OCI-LY7 (cell line): ENCODE results near the gene LRRC31. TPM values are rescaled to one million over a fixed set of nuclear protein-coding genes. Genes with fewer than 3 reads are reported as not detected.

Source experiments
- BruUV-seq: library from RNA; stranded (reverse); fragments of 400-500 nt; replicated peaks from 2 replicates; lab custom pipeline; 2021; lab: Mats Ljungman, UMichigan
- CTCF ChIA-PET: fragments of 300-600 bp; sonication (Branson Sonifier 250); formaldehyde crosslinking; loops from one replicate; lab custom pipeline; 2022; ENCODE audit warnings: antibody characterized with exemption; ENCODE audit not compliant: unreplicated experiment; lab: Charles Lee
- POLR2A ChIA-PET: fragments of 300-600 bp; sonication (Branson Sonifier 250); formaldehyde crosslinking; loops from one replicate; lab custom pipeline; 2022; ENCODE audit warnings: antibody characterized with exemption; lab: Charles Lee
- DNase-seq: peaks from one replicate; pipeline ENCODE4 v3.0.0-alpha.2; 2015; ENCODE audit warnings: low spot score
- H2AFZ ChIP-seq: fragments of 200-600 bp; sonication (generic), shearing (Covaris generic); 2 replicates; pipeline ENCODE4 v1.6.1; 2014; ENCODE audit warnings: mild to moderate bottlenecking, antibody characterized with exemption, low read length, moderate library complexity
- H3K27ac ChIP-seq: fragments of 200-600 bp; sonication (generic); 2 replicates; pipeline ENCODE4 v1.5.1; 2014; ENCODE audit warnings: mixed run types, low read depth, mild to moderate bottlenecking, moderate library complexity, low read length, inconsistent platforms; ENCODE audit not compliant: poor library complexity, severe bottlenecking
- H3K36me3 ChIP-seq: fragments of 200-600 bp; sonication (generic); 2 replicates; pipeline ENCODE4 v1.6.1; 2014; ENCODE audit warnings: mild to moderate bottlenecking, antibody characterized with exemption, low read length, moderate library complexity, mixed read lengths; ENCODE audit not compliant: insufficient read depth
- H3K4me1 ChIP-seq: fragments of 200-600 bp; sonication (generic); 2 replicates; pipeline ENCODE4 v1.5.1; 2014; ENCODE audit warnings: mild to moderate bottlenecking, low read length; ENCODE audit not compliant: insufficient read depth, poor library complexity, severe bottlenecking
- H3K4me2 ChIP-seq: fragments of 200-600 bp; sonication (generic); 2 replicates; pipeline ENCODE4 v1.6.1; 2014; ENCODE audit warnings: mild to moderate bottlenecking, low read length
- H3K4me3 ChIP-seq: fragments of 200-600 bp; sonication (generic); 2 replicates; pipeline ENCODE4 v1.5.1; 2014; ENCODE audit warnings: mild to moderate bottlenecking, low read depth, low read length; ENCODE audit not compliant: poor library complexity, severe bottlenecking
- H3K79me2 ChIP-seq: fragments of 200-600 bp; sonication (generic); 2 replicates; pipeline ENCODE4 v1.6.1; 2016; ENCODE audit warnings: low read depth, mild to moderate bottlenecking, low read length, moderate library complexity, mixed read lengths; ENCODE audit not compliant: insufficient read depth
- H3K9me2 ChIP-seq: fragments of 200-600 bp; sonication (generic); 2 replicates; pipeline ENCODE4 v1.6.1; 2016; ENCODE audit warnings: mild to moderate bottlenecking, low read length, mixed read lengths; ENCODE audit not compliant: insufficient read depth
- H3K9me3 ChIP-seq: fragments of 200-600 bp; sonication (generic); 2 replicates; pipeline ENCODE4 v1.6.1; 2014; ENCODE audit warnings: mild to moderate bottlenecking, mixed run types, low read length, mixed read lengths
- H4K20me1 ChIP-seq: fragments of 200-600 bp; sonication (generic); 2 replicates; pipeline ENCODE4 v1.6.1; 2014; ENCODE audit warnings: mild to moderate bottlenecking, antibody characterized with exemption, low read length, moderate library complexity, mixed read lengths; ENCODE audit not compliant: insufficient read depth
- EZH2phosphoT487 ChIP-seq: fragments of 200-600 bp; sonication (generic); IDR thresholded peaks from 2 replicates; pipeline ENCODE4 v1.6.1; 2018; ENCODE audit warnings: low read depth, borderline replicate concordance, mild to moderate bottlenecking, mixed run types, antibody characterized with exemption, low read length, moderate library complexity, mixed read lengths
- intact Hi-C: fragments of 100-400 bp; cut with micrococcal nuclease; formaldehyde crosslinking; loops from one replicate; pipeline ENCODE4 v1.10.0; 2022; ENCODE audit not compliant: unreplicated experiment
- total RNA-seq, 2 experiments: library from RNA; depleted of rRNA in 1 of 2; stranded (reverse); fragments of >200 nt in 1 of 2; shearing (Covaris generic) in 1 of 2; gene quantifications; 2 replicates each; pipeline ENCODE4 v1.2.3, GENCODE V29; 2014 to 2022
- TF ChIP-seq, protein P1 (sequence below): fragments of 200-600 bp; sonication (generic); conservative IDR thresholded peaks from 2 replicates; pipeline ENCODE4 v1.5.1; 2014; ENCODE audit warnings: mild to moderate bottlenecking, antibody characterized with exemption, low read length, moderate library complexity, mixed read lengths

LRRC31 gene
- total RNA-seq, 2 experiments from 2014 or later, result not detected

DNA sequence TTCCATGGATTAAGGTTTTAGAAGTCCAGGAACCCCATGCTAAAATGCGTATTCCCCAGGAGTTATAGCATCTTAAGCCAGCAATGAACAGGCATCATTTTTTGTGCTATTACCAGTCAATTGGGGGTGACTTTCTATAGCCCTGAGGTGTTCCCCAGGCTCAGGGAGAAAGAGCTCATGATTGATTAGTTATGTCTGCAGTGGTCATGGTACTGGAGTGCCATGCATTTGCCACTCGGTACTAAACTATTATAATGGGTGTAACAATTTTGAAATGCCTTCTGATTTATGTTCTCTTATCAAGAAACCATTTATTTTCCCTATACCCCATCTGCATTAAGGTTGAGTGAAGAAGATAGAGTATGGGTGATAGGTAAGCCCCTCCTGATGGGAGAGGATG is 11.9 kb downstream of the LRRC31 start:
- no peak overlapping the region for H3K4me3 ChIP-seq
- H3K9me2 ChIP-seq, result no peaks in the 10 kb centered on the region
- no peaks in the 10 kb centered on the region for H3K9me3 ChIP-seq
- H3K4me1 ChIP-seq, result peaks cover under 1% of the 10 kb centered on the region
- H3K27ac ChIP-seq, result no peak overlapping the region
- no peaks in the 10 kb centered on the region for H3K36me3 ChIP-seq
- POLR2A ChIA-PET, result interaction anchor here (0.7 to 1.0 kb wide), 3 partner anchors 17 to 74 kb away, joined by 3 to 4 read pairs (median 3); no protein-coding TSS in a partner anchor
- no peak overlapping the region for H3K4me2 ChIP-seq
- TF ChIP-seq, protein P1, sequence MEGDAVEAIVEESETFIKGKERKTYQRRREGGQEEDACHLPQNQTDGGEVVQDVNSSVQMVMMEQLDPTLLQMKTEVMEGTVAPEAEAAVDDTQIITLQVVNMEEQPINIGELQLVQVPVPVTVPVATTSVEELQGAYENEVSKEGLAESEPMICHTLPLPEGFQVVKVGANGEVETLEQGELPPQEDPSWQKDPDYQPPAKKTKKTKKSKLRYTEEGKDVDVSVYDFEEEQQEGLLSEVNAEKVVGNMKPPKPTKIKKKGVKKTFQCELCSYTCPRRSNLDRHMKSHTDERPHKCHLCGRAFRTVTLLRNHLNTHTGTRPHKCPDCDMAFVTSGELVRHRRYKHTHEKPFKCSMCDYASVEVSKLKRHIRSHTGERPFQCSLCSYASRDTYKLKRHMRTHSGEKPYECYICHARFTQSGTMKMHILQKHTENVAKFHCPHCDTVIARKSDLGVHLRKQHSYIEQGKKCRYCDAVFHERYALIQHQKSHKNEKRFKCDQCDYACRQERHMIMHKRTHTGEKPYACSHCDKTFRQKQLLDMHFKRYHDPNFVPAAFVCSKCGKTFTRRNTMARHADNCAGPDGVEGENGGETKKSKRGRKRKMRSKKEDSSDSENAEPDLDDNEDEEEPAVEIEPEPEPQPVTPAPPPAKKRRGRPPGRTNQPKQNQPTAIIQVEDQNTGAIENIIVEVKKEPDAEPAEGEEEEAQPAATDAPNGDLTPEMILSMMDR, result no peak
- no peak for TF ChIP-seq EZH2phosphoT487
- DNase-seq, result no peak
- no peak overlapping the region for H2AFZ ChIP-seq
- no peaks in the 10 kb centered on the region for H3K79me2 ChIP-seq
- intact Hi-C loops, result no loop called here
- H4K20me1 ChIP-seq, result no peaks in the 10 kb centered on the region
- BruUV-seq, result no TSS peak
- CTCF ChIA-PET, result no interaction called here

DNA sequence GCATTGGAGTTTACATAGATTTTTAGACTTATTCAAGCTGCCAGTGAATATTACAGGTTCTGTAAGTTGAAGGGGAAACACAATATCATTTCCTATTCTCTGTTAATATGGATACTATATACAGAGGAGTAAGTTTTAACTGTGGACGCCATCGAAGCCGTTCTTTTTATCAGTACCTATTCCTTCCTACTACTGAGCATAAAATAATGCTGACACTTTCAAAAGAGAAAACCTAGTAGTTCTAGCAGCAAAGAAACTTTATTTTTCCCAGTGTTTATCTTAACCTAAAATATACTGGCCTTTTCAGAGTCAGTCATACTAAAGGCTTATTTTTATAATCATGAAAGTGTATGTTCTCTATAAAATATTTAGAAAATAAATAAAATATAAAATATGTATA is 14.2 kb downstream of the LRRC31 start:
- Histone ChIP-seq H3K9me3 (no peaks in the 10 kb centered on the region), H3K4me2 (no peak overlapping the region), H3K4me3 (no peak overlapping the region), H3K9me2 (no peaks in the 10 kb centered on the region), H3K27ac (no peak overlapping the region), H4K20me1 (no peaks in the 10 kb centered on the region), H3K79me2 (no peaks in the 10 kb centered on the region), H3K36me3 (no peaks in the 10 kb centered on the region), H2AFZ (no peak overlapping the region), H3K4me1 (peaks cover under 1% of the 10 kb centered on the region)
- no peak for DNase-seq
- intact Hi-C loops, result no loop called here
- ChIA-PET POLR2A (no interaction called here), CTCF (no interaction called here)
- TF ChIP-seq, protein P1, result no peak
- no peak for TF ChIP-seq EZH2phosphoT487
- BruUV-seq, result no TSS peak

DNA sequence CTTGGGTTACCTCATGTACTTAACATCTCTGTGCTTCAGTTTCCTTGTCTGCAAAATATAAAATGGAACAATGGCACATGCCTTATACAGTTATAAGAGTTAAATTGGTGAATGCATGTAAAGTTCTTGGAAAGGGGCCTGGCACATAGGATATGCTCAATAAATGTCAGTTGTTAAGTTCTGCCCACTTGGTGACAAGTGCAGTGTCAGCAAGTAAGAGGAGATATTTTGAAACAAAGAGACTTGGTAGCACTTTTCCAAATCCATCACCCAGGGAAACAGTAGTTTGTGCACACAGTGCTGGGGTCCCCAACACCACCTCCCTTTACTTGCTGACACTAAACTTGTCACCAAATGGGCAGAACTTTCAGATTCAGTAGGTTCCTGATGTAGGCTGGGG is 19.1 kb downstream of the LRRC31 start:
- H3K4me2 ChIP-seq, result no peak overlapping the region
- ChIA-PET CTCF (no interaction called here), POLR2A (interaction anchor here (1.5 kb wide), 1 partner anchor 10 kb away, joined by 5 read pairs; no protein-coding TSS in a partner anchor)
- no peak overlapping the region for H2AFZ ChIP-seq
- no peak overlapping the region for H3K27ac ChIP-seq
- no TSS peak for BruUV-seq
- DNase-seq, result no peak
- intact Hi-C loops, result no loop called here
- H3K9me2 ChIP-seq, result no peaks in the 10 kb centered on the region
- TF ChIP-seq EZH2phosphoT487, result no peak
- TF ChIP-seq, protein P1, result no peak
- H3K4me3 ChIP-seq, result no peak overlapping the region
- no peaks in the 10 kb centered on the region for H3K9me3 ChIP-seq
- H4K20me1 ChIP-seq, result no peaks in the 10 kb centered on the region
- no peaks in the 10 kb centered on the region for H3K36me3 ChIP-seq
- H3K4me1 ChIP-seq, result peaks cover 18% of the 10 kb centered on the region
- H3K79me2 ChIP-seq, result no peaks in the 10 kb centered on the region
